AG09319 (cell line): ENCODE results near the gene SSPN.

Experiments
- DNase-seq: peaks from one replicate; pipeline ENCODE4 v3.0.0-alpha.2; 2010; ENCODE audit warnings: low read depth; ENCODE audit errors: extremely low read depth
- CTCF ChIP-seq: IDR thresholded peaks from 2 replicates; pipeline ENCODE4 v1.5.1; 2011; ENCODE audit warnings: low read depth, mild to moderate bottlenecking, inconsistent platforms, low read length, moderate library complexity

The SSPN gene

DNA sequence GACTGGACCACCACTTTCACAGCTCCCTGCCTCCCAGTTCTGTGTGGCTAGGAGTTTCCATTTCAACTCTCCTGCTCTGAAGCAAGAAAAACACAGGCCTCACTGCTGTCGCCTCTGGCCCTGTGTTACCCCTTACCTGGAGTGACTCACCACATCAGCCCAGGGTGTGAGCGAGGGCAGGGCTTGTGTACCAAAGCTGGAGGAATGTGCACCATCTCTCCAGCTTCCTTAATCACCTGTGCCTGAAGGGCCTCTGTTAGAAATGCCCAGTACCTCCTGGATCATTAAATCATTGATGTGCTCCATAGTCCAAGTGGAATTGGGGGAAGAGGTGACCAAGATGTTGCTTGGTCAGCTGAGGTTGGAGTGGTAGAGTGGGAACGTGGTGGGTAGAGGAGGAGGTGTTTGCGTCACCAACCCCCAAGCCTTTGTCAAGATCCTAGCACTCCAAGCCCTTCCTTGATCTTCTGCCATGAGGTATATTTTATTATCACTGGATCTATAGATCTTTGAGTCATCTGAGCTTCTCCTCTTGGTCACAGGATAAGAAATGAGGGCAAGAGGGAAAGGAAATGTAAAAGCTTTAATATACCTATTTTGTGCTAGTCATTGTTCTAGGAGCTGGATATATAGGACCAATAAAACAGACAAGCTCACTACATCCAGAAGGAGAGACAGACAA is 51.3 kb downstream of the SSPN start:
- no peak for DNase-seq
- no peak for TF ChIP-seq CTCF

DNA sequence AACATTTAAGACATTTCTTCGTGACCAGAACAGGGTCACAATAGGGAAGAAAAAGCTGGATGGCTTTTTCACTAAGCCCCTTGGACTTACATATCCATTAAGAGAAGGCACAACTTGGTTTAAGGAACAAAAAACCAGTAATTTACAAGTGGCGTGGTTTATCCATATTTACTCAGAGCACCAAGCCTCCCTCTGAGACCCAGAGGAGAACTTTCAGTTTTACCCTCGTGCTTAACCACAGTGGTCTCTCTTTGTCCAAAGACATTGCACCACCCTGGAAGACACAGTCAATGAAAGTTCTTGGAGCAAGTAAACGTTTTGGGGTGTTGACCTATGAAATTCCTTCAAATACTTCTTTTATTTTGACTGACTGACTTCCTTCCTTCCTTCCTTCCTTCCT is 52.5 kb downstream of the SSPN start:
- no peak for TF ChIP-seq CTCF
- DNase-seq: no peak

DNA sequence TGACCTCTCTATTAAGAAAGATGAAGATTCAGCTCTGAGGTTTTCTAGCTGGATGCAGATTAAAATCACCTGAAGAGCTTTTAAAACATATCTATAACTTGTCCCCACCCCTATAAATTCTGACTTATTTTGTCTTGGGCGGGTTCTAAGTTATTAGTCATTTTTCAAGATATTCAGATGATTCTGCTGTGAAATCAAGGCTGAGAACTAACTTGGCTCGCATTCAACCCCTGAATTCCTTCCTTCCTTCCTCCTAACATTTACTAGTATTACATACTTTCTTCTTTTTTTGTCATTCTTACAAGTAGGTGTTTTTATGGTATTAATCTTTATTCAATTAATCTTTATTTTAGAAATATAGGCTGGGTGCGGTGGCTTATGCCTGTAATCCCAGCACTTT is 55.4 kb downstream of the SSPN start:
- DNase-seq: no peak
- no peak for TF ChIP-seq CTCF

- no peak for TF ChIP-seq CTCF
- no peak for DNase-seq
Observed at GRCh38 chr12:26251600-26251999, 56.2 kb downstream of the SSPN start.

DNA sequence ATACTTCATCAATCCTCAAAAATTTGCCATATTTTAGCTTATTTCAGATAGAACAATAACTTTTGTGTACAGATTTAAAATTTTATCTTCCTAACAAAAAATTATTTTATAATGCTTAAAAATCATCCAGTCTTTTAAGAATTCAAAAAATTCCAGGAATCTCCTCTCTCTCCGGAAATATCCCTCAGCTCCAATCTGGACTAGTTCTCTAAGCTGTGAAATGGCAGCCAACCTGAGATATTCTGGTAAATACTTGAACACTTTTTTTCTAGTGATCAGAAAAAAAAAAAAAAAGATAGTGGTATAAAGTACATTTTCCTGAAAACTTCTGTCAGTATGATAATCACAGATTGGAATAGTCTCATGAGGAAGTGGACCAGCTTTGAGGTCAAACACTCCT is 57.6 kb downstream of the SSPN start:
- DNase-seq: no peak
- TF ChIP-seq CTCF: no peak

DNA sequence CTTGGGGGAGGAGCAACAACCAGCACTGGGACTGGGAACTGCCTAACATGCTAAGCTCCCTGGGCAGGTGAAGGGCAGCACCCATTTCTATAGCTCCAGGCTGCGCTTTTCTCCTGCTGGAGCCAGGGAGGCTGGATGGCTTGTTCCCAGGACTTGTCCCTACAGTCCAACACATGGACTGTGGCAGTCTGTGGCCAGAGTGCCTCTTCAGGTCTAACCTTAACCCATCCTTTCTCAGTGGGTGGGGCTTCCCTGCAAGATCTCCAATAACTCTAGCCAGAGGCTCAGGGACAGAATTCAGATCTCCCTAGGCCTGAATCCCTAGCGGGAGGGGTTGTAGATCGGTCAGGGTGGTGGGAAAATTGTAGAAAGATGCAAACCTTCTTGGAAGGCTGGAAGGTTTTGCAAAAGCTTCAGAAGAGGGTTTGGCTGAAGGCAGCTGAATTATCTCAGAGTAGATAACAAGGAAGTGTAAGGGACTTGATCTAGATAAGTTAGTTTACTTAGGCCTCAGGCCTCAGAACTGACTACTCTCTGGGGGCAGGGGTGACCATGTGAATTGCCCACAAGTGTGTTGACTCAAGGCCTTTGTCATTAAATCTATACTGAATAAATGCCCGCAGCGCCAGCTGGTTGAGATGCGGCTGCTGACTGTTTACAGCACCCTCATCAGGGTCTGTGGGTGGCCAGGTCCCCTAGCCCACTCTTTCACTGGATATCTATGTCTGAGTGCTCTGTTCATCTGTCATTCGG is 60.7 kb downstream of the SSPN start:
- no peak for DNase-seq
- no peak for TF ChIP-seq CTCF

- DNase-seq: no peak
- no peak; the same call in 1 of the 2 replicates for TF ChIP-seq CTCF
Observed at GRCh38 chr12:26264215-26264838, 69.0 kb downstream of the SSPN start.
